ENCODE data around the gene ORAI3.

GRCh38 chr16:30976486-30976885 is 27.6 kb downstream of the ORAI3 start:
- TF ChIP-seq ZNF317 (CRISPR knock-in tag; IDR thresholded peaks at IDR 0.05; ENCODE audit: borderline replicate concordance, low read depth) (no peak), CTCF (IDR thresholded peaks at IDR 0.05) (no peak), NFYB (CRISPR knock-in tag; conservative IDR thresholded peaks at IDR 0.05; ENCODE audit: low read depth) (no peak), USF2 (CRISPR knock-in tag; IDR thresholded peaks at IDR 0.05) (no peak), NR2C2 (CRISPR knock-in tag; IDR thresholded peaks at IDR 0.05) (no peak), CBFB (CRISPR knock-in tag; IDR thresholded peaks at IDR 0.05; ENCODE audit: low read depth) (no peak), ZNF423 (CRISPR knock-in tag; IDR thresholded peaks at IDR 0.05) (no peak), PREB (CRISPR knock-in tag; IDR thresholded peaks at IDR 0.05; ENCODE audit: borderline replicate concordance) (no peak)
- TF ChIP-seq, protein P1, sequence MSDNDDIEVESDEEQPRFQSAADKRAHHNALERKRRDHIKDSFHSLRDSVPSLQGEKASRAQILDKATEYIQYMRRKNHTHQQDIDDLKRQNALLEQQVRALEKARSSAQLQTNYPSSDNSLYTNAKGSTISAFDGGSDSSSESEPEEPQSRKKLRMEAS (CRISPR knock-in tag; IDR thresholded peaks at IDR 0.05) = no peak

Data from WTC11 (cell line).